Measurements from ENCODE around the gene TRPM7. TPM values are rescaled to one million over a fixed set of nuclear protein-coding genes. Genes with fewer than 3 reads are reported as not detected.

TRPM7 gene
- total RNA-seq, 1 experiment from 2014 or later: 35.1 TPM

- Histone ChIP-seq H3K27ac (ENCODE audit: insufficient read length, low read depth, low read length) (no peak overlapping the region), H3K9me3 (ENCODE audit: control insufficient read depth, low read depth, low read length) (no peaks in the 10 kb centered on the region), H4K91ac (ENCODE audit: insufficient read length, low read depth, low read length) (no peak overlapping the region), H3K27me3 (ENCODE audit: insufficient read depth, low read length) (no peaks in the 10 kb centered on the region), H4K20me1 (ENCODE audit: control insufficient read depth, insufficient read depth, insufficient read length) (no peaks in the 10 kb centered on the region), H3K23ac (ENCODE audit: insufficient read length, low read depth, low read length) (no peak overlapping the region), H3T11ph (ENCODE audit: low read length) (no peak overlapping the region), H3K4ac (ENCODE audit: low read depth, low read length) (no peak overlapping the region), H3K79me2 (ENCODE audit: insufficient read depth, low read length) (no peaks in the 10 kb centered on the region), H3K18ac (ENCODE audit: insufficient read length, low read depth, low read length) (no peak overlapping the region), H2AFZ (ENCODE audit: low read length) (no peak overlapping the region), H4K8ac (replicated peaks; ENCODE audit: insufficient read length, low read depth, low read length) (no peak overlapping the region), H3K14ac (ENCODE audit: insufficient read depth, low read length) (no peak overlapping the region), H2BK12ac (ENCODE audit: insufficient read length, low read depth, low read length) (no peak overlapping the region), H2BK15ac (ENCODE audit: low read depth, low read length) (no peak overlapping the region), H2BK20ac (ENCODE audit: low read depth, low read length, poor library complexity, severe bottlenecking) (no peak overlapping the region), H3K4me2 (ENCODE audit: insufficient read depth, insufficient read length, low read length) (no peak overlapping the region), H2BK120ac (ENCODE audit: low read depth, low read length, poor library complexity, severe bottlenecking) (no peak overlapping the region), H4K5ac (ENCODE audit: insufficient read length, low read depth, low read length) (no peak overlapping the region), H3K23me2 (ENCODE audit: insufficient read length, low read depth, low read length, poor library complexity, severe bottlenecking) (no peaks in the 10 kb centered on the region), H2BK5ac (ENCODE audit: insufficient read length, low read length) (no peak overlapping the region), H3K9ac (ENCODE audit: extremely low read depth, insufficient read length, low read length) (no peak overlapping the region), H3K4me1 (ENCODE audit: insufficient read depth, low read length) (no peaks in the 10 kb centered on the region; the same call in 1 of the 2 replicates), H2AK5ac (ENCODE audit: insufficient read length, low read length) (no peak overlapping the region), H3K56ac (ENCODE audit: insufficient read length, low read depth, low read length) (no peak overlapping the region), H3K79me1 (ENCODE audit: insufficient read depth, low read depth, low read length, poor library complexity, severe bottlenecking) (no peaks in the 10 kb centered on the region)
- Mint-ChIP-seq H3K36me3 (ENCODE audit: insufficient read depth in 1 of 3, low read depth in 3 of 3) (peaks cover 35 to 80% (median 66%) of the 10 kb centered on the region in 3 experiments; a peak in 6 of 7 replicates), H3K4me3 (no peak overlapping the region), H3K27me3 (ENCODE audit: low read depth) (no peaks in the 10 kb centered on the region), H3K4me1 (peaks cover 8 to 15% of the 10 kb centered on the region in 2 experiments), H3K27ac (peak overlapping the region; percentile 23 to 90 (median 89); a peak in 4 of 7 replicates), H3K9me3 (no peaks in the 10 kb centered on the region)
- no peak for TF ChIP-seq CTCF (conservative IDR thresholded peaks at IDR 0.05)
- DNase-seq: peak; percentile 37
- no CpG with 5 or more reads among the region's 3 CpGs for WGBS (ENCODE audit: extremely low coverage, insufficient read length, low lambda C conversion rate)
These were observed 33.9 kb downstream of the TRPM7 start for GRCh38 chr15:50652671-50653070.
